K562 (cell line): ENCODE results near the gene GPR153. TPM values are rescaled to one million over a fixed set of nuclear protein-coding genes. Genes with fewer than 3 reads are reported as not detected.
A peak's percentile ranks its signal among the peaks of the same experiment; 100 is the strongest.

Experiments used
- LARP7 ChIP-seq: fragments of 450-650 bp; IDR thresholded peaks from 2 replicates; pipeline ENCODE4 v1.6.1; 2016
- NCOA4 ChIP-seq: fragments of 450-650 bp; IDR thresholded peaks from 2 replicates; pipeline ENCODE4 v1.6.1; 2018; ENCODE audit warnings: mild to moderate bottlenecking; ENCODE audit not compliant: partially characterized antibody
- PTBP1 ChIP-seq: fragments of 200-400 bp; formaldehyde crosslinking; IDR thresholded peaks from 2 replicates; pipeline ENCODE4 v1.6.1; 2017; ENCODE audit warnings: low read depth, low read length
- PYGO2 ChIP-seq: fragments of 450-650 bp; IDR thresholded peaks from 2 replicates; pipeline ENCODE4 v1.6.1; 2016; ENCODE audit warnings: mild to moderate bottlenecking, missing genetic modification characterization, moderate library complexity, missing compliant biosample characterization
- SP1 ChIP-seq: sonication (generic); formaldehyde crosslinking; IDR thresholded peaks from 2 replicates; pipeline ENCODE4 v1.8.1; 2022; ENCODE audit warnings: mild to moderate bottlenecking, missing genetic modification reagents
- SPI1 ChIP-seq: IDR thresholded peaks from 2 replicates; pipeline ENCODE4 v1.6.1; 2011; ENCODE audit warnings: low read depth, low read length, control low read depth, borderline replicate concordance
- TAF1 ChIP-seq: IDR thresholded peaks from 2 replicates; pipeline ENCODE4 v1.6.1; 2011; ENCODE audit warnings: mild to moderate bottlenecking, low read length, moderate library complexity; ENCODE audit not compliant: insufficient read depth, control insufficient read depth, severe bottlenecking; ENCODE audit errors: extremely low read depth
- TAF9B ChIP-seq: fragments of 450-650 bp; IDR thresholded peaks from 2 replicates; pipeline ENCODE4 v1.6.1; 2018; ENCODE audit warnings: mild to moderate bottlenecking; ENCODE audit not compliant: partially characterized antibody
- THRAP3 ChIP-seq: fragments of 450-650 bp; IDR thresholded peaks from 2 replicates; pipeline ENCODE4 v1.6.1; 2016; ENCODE audit warnings: mild to moderate bottlenecking, inconsistent platforms, borderline replicate concordance
- ZKSCAN8 ChIP-seq: fragments of 200-800 bp; sonication (Bioruptor generic); IDR thresholded peaks from 2 replicates; pipeline ENCODE4 v1.6.1; 2016; ENCODE audit warnings: missing genetic modification characterization, missing compliant biosample characterization
- ZNF57 ChIP-seq: fragments of 450-650 bp; formaldehyde crosslinking; IDR thresholded peaks from 2 replicates; pipeline ENCODE4 v1.4.0; 2020; ENCODE audit warnings: mild to moderate bottlenecking, moderate library complexity
- polyA plus RNA-seq, 8 experiments: library from polyadenylated mRNA; depleted of rRNA in 4 of 8; stranded (reverse) in 5 of 8; unstranded in 3 of 8; fragments of >200 nt; fragmentation: Nextera tagmentation in 2 of 8; fragmentation: Illumina TruSeq in 1 of 8; extraction: Ambion mirVana in 2 of 8; extraction: Trizol in 1 of 8; gene quantifications; 2 replicates each; pipeline versions ENCODE4 v1.2.1 to v1.2.3, GENCODE V29; 2011 to 2014; ENCODE audit warnings: inconsistent platforms in 1 of 8, missing spikeins in 1 of 8
- total RNA-seq, 7 experiments: library from RNA; depleted of rRNA in 6 of 7; stranded (reverse); fragments of >200 nt in 6 of 7; fragmentation: Illumina TruSeq in 2 of 7; extraction: Trizol in 2 of 7; gene quantifications; 2 replicates each; pipeline versions ENCODE4 v1.2.1 to v1.2.3, GENCODE V29; 2011 to 2021; ENCODE audit warnings: low replicate concordance in 1 of 7
- TF ChIP-seq, protein P1 (sequence below): fragments of 200-600 bp; sonication (generic); IDR thresholded peaks from one replicate; pipeline ENCODE4 v1.6.1; 2012; ENCODE audit warnings: mild to moderate bottlenecking, low read depth, low read length, inconsistent platforms
- TF ChIP-seq, protein P2 (sequence below): fragments of 250-450 bp; sonication (Bioruptor Pico); IDR thresholded peaks from 2 replicates; pipeline ENCODE4 v1.4.0; 2020
- TF ChIP-seq, protein P3 (sequence below): sonication (generic); formaldehyde crosslinking; IDR thresholded peaks from 2 replicates; pipeline ENCODE4 v1.8.0; 2022; ENCODE audit warnings: mild to moderate bottlenecking, low read depth, missing genetic modification reagents

The GPR153 gene
- total and polyA plus RNA-seq, 9 of the 15 experiments (the other 6 are each of a cell fraction or from before 2014, with no cell fraction given): 0.01 to 1.5 (median 0.51) TPM

DNA sequence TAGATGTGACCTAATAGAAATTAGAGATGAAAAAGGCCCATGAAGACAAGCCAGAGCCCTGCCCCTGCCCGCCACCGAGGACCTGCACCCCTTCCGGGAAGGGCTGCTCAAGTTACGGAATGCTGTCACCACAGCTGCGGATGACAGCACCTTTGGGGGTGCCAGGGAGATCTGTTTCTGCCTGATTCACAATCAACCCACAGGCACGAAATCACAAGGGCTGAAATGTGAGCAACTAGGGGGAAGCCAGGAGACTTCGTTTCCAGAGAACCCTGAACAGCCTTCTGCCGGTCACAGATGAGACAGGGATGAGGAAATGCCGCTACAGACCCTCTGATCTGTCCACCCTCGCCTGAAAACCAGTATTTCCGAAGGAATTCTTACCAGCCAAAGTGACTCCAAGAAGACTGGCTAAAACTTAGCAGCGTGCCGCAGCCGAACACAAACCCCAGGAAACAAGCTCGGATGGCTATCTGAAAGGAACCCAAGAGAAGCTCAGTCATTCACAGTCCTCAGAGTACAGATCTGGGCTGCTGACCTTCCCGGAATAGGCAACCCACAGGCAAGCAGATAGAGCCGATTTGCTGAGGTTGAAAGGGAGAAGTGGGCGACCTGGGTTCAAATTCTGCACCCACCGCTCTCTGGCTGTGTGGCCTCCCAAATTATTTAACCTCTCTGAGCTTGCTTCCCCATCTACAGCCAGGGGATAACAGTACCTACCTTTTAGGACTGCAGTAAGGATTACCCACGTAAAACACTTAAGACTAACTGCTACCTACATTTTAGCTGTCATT is 26.2 kb downstream of the GPR153 start (continued):
- TF ChIP-seq, protein P1, sequence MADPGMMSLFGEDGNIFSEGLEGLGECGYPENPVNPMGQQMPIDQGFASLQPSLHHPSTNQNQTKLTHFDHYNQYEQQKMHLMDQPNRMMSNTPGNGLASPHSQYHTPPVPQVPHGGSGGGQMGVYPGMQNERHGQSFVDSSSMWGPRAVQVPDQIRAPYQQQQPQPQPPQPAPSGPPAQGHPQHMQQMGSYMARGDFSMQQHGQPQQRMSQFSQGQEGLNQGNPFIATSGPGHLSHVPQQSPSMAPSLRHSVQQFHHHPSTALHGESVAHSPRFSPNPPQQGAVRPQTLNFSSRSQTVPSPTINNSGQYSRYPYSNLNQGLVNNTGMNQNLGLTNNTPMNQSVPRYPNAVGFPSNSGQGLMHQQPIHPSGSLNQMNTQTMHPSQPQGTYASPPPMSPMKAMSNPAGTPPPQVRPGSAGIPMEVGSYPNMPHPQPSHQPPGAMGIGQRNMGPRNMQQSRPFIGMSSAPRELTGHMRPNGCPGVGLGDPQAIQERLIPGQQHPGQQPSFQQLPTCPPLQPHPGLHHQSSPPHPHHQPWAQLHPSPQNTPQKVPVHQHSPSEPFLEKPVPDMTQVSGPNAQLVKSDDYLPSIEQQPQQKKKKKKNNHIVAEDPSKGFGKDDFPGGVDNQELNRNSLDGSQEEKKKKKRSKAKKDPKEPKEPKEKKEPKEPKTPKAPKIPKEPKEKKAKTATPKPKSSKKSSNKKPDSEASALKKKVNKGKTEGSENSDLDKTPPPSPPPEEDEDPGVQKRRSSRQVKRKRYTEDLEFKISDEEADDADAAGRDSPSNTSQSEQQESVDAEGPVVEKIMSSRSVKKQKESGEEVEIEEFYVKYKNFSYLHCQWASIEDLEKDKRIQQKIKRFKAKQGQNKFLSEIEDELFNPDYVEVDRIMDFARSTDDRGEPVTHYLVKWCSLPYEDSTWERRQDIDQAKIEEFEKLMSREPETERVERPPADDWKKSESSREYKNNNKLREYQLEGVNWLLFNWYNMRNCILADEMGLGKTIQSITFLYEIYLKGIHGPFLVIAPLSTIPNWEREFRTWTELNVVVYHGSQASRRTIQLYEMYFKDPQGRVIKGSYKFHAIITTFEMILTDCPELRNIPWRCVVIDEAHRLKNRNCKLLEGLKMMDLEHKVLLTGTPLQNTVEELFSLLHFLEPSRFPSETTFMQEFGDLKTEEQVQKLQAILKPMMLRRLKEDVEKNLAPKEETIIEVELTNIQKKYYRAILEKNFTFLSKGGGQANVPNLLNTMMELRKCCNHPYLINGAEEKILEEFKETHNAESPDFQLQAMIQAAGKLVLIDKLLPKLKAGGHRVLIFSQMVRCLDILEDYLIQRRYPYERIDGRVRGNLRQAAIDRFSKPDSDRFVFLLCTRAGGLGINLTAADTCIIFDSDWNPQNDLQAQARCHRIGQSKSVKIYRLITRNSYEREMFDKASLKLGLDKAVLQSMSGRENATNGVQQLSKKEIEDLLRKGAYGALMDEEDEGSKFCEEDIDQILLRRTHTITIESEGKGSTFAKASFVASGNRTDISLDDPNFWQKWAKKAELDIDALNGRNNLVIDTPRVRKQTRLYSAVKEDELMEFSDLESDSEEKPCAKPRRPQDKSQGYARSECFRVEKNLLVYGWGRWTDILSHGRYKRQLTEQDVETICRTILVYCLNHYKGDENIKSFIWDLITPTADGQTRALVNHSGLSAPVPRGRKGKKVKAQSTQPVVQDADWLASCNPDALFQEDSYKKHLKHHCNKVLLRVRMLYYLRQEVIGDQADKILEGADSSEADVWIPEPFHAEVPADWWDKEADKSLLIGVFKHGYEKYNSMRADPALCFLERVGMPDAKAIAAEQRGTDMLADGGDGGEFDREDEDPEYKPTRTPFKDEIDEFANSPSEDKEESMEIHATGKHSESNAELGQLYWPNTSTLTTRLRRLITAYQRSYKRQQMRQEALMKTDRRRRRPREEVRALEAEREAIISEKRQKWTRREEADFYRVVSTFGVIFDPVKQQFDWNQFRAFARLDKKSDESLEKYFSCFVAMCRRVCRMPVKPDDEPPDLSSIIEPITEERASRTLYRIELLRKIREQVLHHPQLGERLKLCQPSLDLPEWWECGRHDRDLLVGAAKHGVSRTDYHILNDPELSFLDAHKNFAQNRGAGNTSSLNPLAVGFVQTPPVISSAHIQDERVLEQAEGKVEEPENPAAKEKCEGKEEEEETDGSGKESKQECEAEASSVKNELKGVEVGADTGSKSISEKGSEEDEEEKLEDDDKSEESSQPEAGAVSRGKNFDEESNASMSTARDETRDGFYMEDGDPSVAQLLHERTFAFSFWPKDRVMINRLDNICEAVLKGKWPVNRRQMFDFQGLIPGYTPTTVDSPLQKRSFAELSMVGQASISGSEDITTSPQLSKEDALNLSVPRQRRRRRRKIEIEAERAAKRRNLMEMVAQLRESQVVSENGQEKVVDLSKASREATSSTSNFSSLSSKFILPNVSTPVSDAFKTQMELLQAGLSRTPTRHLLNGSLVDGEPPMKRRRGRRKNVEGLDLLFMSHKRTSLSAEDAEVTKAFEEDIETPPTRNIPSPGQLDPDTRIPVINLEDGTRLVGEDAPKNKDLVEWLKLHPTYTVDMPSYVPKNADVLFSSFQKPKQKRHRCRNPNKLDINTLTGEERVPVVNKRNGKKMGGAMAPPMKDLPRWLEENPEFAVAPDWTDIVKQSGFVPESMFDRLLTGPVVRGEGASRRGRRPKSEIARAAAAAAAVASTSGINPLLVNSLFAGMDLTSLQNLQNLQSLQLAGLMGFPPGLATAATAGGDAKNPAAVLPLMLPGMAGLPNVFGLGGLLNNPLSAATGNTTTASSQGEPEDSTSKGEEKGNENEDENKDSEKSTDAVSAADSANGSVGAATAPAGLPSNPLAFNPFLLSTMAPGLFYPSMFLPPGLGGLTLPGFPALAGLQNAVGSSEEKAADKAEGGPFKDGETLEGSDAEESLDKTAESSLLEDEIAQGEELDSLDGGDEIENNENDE: no peak
- TF ChIP-seq THRAP3: no peak
- TF ChIP-seq, protein P2, sequence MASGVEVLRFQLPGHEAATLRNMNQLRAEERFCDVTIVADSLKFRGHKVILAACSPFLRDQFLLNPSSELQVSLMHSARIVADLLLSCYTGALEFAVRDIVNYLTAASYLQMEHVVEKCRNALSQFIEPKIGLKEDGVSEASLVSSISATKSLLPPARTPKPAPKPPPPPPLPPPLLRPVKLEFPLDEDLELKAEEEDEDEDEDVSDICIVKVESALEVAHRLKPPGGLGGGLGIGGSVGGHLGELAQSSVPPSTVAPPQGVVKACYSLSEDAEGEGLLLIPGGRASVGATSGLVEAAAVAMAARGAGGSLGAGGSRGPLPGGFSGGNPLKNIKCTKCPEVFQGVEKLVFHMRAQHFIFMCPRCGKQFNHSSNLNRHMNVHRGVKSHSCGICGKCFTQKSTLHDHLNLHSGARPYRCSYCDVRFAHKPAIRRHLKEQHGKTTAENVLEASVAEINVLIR: no peak
- TF ChIP-seq SPI1: 0 out of 2 replicates have a peak, but pooled peaks have one; percentile 7
- 0 out of 2 replicates have a peak, but pooled peaks have one; percentile 65 for TF ChIP-seq SP1 (CRISPR knock-in tag)
- no peak for TF ChIP-seq NCOA4
- TF ChIP-seq TAF1: no peak
- no peak for TF ChIP-seq ZNF57 (CRISPR knock-in tag)
- TF ChIP-seq ZKSCAN8 (CRISPR knock-in tag): no peak
- TF ChIP-seq PYGO2 (tag): no peak
- TF ChIP-seq, protein P3, sequence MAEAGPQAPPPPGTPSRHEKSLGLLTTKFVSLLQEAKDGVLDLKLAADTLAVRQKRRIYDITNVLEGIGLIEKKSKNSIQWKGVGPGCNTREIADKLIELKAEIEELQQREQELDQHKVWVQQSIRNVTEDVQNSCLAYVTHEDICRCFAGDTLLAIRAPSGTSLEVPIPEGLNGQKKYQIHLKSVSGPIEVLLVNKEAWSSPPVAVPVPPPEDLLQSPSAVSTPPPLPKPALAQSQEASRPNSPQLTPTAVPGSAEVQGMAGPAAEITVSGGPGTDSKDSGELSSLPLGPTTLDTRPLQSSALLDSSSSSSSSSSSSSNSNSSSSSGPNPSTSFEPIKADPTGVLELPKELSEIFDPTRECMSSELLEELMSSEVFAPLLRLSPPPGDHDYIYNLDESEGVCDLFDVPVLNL: 0 out of 2 replicates have a peak, but pooled peaks have one; percentile 41
- no peak for TF ChIP-seq TAF9B
- no peak for TF ChIP-seq LARP7
- 0 out of 2 replicates have a peak, but pooled peaks have one; percentile 26 for TF ChIP-seq PTBP1
